HPDE6-E6E7 (cell line): ENCODE measurements around the gene OLFML2A.

Source experiments
- DNase-seq: peaks from one replicate; pipeline ENCODE4 v3.0.0; 2011; ENCODE audit warnings: missing footprints; ENCODE audit errors: extremely low spot score

OLFML2A gene

DNA sequence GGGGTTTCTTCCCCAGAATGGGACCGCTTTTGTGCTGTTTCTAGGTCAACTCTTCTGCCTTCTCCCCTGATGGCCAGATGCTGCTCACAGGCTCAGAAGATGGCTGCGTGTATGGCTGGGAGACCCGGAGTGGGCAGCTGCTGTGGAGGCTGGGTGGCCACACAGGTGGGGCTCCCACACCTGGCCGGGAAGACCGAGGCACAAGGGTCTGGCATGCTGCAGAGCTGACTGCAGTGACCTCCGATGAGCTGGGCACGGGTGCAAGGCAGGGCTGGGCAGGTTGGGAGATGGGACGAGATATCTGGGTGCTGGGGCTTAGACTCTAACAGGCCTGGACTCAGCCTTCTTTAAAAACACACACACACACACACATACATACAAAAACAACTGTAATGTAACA, 77.2 kb downstream of the OLFML2A start:
- DNase-seq = no peak

- DNase-seq = no peak
These were observed 77.9 kb downstream of the OLFML2A start for GRCh38 chr9:124854822-124855221.

GRCh38 chr9:124855566-124855943, 78.6 kb downstream of the OLFML2A start:
- DNase-seq = no peak

DNA sequence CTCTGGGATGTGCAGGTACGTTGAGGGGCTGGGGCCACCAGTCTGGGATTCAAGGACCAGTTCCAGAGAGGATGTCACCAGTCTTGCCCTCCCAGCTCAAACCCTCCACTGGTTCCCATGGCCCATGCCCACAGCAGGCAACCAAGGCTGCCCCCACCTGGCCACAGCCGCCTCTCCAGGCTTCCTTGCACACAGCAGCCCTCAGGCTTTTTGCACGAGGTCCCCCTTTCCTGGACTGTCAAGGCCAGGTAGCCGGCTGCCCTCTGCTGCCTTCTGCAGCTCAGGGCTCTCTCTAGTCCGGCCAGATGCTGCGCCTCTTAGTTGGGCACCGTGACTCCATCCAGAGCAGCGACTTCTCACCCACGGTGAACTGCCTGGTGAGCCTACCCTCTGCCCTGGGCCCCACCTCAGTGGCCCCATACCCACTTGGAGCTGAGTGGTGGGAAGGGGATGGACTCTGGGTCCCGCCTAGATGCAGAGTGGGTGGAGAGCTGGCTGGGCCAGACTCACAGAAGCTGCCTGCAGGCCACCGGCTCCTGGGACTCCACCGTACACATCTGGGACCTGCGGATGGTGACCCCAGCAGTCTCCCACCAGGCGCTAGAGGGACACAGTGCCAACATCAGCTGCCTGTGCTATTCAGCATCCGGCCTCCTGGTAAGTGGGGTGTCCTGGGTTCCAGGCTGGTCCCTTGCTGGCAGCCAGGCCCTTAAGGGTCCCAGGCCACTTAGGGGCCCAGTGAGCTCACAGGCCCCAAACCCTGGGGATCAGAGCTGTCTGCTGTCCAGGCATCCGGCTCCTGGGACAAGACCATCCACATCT, 79.2 kb downstream of the OLFML2A start:
- DNase-seq = no peak

GRCh38 chr9:124857533-124858162, 80.7 kb downstream of the OLFML2A start:
- DNase-seq = no peak

- DNase-seq = no peak
These were observed 81.6 kb downstream of the OLFML2A start for GRCh38 chr9:124858330-124859046.

GRCh38 chr9:124859803-124860581, 83.1 kb downstream of the OLFML2A start:
- DNase-seq = no peak

DNA sequence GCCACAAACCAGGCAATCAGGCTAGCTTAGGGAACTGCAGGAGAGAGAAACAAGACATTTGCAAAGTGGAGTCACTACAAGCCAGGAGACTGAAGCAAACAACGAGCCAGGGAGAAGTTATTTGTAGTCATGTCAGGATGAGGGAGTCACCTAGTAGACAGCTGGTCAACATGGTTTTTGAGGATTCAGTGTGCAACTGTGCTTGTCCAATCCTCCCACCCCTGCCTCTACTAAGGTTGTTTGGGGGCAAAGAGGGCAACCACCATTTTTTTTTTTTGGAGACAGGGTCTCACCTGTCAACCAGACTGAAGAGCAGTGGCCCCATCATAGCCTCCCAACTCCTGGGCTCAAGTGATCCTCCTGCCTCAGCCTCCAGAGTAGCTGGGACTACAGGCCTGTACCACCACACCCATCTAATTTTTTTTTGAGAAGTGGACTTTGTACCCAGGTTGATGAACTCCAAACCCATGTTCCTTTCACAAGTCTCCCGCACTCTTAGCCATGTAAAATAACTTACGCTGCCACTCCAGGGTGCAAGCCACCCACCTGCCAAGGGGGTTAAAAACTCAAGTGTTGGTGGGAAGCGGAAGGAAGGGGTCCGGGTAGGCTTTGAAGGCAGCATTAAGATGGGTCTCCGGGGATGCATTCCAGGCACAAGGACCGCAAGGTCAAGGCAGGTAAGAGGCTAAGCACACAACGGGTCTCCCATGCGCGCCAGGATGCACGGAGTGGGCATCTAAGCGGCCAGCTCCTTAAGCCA, 83.8 kb downstream of the OLFML2A start:
- DNase-seq = no peak

GRCh38 chr9:124861342-124862229, 84.7 kb downstream of the OLFML2A start, which contains the start of the genes ARPC5L and RPL35:
Gene ARPC5L (plus strand): TSS chr9:124862130. CDS start chr9:124869291, 7,161 bp downstream.
Gene RPL35 (minus strand): TSS chr9:124861957. CDS start chr9:124861912, 45 bp downstream.
- DNase-seq = peak; percentile 92

DNA sequence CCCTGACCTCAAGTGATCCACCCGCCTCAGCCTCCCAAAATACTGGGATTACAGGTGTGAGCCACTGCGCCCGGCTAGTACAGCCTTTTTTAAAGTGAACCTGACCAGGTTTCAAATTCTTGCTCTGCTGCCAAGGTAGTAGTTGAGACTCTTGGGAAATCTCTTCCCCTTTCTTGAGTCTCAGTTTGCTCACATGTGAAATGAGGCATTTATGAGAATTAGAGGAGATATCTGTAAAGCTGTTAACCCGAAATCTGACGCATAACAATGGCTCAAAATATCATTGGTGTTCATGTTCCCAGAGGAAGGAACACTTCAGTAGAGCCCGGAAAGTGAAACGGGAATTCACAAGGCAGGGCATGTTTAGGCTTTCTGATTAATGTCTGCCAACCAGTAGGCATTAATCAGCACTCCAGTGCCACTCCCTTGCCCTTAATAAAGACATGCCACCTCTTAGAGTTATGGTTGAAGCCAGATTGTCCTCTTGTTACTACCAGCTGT, 86.5 kb downstream of the OLFML2A start:
- peak; percentile 79 for DNase-seq
